ENCODE measurements around the gene PITPNC1.
"Not testable (repeated sequence)": the region's sequence is repeated elsewhere in the genome, so short reads cannot be mapped to it uniquely, and the experiment has no call there.

The PITPNC1 gene

GRCh38 chr17:67594115-67594880, 217.2 kb downstream of the PITPNC1 start:
- DNase-seq = peak; percentile 62 to 77

DNA sequence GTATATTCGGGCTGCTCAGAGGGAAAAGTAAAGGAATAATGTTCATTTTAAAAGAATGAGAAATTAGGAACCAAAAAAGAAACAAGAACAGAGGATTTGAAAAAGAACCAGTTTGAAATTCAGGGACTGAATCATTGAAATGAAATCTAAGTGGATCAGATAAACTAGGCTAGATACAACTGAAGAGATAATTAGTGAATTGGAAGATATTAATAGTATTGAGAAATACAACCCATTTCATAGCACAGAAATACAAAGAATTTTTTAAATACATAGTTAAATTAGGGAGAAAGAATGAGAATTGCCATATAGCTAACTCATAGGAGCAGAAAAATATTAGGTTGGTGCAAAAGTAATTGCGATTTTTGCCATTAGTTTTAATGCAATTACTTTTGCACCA, 223.3 kb downstream of the PITPNC1 start:
- DNase-seq = no peak

- no peak for DNase-seq
These were observed 224.8 kb downstream of the PITPNC1 start for GRCh38 chr17:67601897-67602296.

DNA sequence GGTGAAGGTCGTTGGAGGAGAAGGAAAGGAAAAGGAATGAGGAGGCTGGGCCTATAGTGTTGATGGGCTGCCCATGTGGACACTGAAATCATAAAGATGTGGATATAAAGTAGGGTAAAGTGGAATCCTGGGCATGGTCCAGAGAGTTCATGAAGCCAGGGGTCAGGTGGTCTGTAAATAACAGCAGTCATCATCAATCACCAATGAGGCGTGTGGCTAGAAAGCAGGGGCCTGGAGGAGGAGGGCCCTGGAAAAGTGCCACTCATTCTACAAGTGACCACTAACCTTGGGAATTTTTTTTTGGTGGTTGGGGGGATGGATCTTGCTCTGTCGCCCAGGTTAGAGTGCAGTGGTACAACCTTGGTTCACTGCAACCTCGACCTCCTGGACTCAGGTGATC, 225.4 kb downstream of the PITPNC1 start:
- no peak for DNase-seq

GRCh38 chr17:67602974-67603373, 225.9 kb downstream of the PITPNC1 start:
- peak; percentile 9 to 23 for DNase-seq

DNA sequence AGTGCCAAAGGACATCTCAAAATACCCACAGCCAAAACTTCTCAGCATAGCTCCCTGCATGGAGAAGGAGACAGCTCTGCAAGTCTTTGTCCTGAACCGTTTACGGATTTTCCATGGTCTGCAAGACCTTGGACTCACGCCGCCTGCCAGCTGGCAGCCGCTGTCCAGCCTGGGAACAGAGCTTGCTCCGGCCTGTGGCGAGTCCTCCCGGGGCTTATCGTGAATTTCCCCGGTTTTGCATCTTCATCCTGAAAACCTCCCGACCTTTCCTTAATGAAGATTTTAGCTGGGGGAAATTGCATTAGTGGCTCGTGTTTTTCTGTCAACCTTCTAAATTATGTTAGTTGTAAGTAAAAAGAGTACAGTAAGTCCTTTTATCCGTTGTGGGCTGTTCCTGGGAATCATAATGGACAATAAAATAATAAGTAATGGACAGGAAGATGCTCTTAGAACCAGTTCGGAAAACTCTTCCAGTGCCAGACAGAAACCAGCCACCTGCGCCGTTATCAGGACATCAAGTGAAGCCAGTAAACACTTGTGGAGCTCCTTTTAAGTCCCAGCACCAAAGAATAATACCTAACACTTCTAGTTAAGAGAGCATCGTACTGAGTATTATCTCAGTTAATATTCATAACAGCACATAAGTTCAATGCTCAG, 228.3 kb downstream of the PITPNC1 start:
- no peak for DNase-seq

GRCh38 chr17:67606471-67606870, 229.4 kb downstream of the PITPNC1 start:
- no peak for DNase-seq

DNA sequence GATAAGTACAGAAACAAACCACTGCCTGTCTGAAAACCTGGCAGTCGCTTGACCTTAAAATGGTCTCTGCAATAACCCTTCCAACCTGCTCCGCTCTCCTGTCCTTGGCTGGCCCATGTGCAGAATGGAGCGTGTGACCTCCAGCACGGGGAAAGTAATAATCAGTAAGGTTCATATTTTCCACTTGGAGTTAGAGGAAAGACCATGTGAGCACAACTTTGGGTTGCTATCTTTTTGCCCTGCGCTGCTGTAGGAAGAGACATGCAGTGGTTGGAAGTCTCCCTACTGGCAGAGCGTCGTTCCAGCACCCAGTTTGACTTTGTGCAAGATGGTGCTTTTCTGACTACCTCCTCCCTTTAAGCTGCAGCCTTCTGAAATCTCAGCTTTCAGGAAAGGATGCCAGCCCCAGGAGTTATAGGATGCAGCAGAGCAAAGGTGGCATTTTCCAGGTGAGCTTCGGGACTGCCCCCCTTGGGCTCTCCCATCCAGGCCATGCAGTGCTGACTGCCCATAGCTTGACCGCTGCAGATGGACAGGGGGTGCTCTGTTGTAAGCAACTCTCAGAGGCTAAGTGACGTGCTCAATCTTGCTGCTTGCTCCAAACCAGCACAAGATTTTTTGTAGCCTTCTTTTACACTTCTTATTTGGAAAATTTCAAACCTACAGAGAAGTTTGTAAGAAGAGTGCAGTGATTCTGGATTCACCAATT, 230.0 kb downstream of the PITPNC1 start:
- no peak for DNase-seq

GRCh38 chr17:67610061-67610460, 233.0 kb downstream of the PITPNC1 start:
- no peak for DNase-seq

DNA sequence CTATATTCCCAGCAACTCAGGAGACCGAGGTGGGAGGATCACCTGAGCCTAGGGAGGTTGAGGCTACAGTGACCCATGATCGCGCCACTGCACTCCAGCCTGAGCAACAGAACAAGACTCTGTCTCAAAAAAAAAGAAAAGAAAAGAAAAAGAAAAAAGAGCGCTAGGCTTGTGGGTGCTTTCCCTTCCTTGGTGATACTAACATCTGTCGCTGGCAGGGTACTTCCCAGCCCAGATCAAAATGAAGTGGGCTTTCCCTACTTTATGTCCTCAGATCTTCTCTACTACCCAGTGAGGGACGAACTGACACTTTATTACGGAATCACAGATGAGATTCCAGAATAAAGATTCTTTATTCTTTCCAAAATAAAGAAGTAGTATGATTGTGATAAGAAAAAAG, 236.9 kb downstream of the PITPNC1 start:
- no peak for DNase-seq

DNA sequence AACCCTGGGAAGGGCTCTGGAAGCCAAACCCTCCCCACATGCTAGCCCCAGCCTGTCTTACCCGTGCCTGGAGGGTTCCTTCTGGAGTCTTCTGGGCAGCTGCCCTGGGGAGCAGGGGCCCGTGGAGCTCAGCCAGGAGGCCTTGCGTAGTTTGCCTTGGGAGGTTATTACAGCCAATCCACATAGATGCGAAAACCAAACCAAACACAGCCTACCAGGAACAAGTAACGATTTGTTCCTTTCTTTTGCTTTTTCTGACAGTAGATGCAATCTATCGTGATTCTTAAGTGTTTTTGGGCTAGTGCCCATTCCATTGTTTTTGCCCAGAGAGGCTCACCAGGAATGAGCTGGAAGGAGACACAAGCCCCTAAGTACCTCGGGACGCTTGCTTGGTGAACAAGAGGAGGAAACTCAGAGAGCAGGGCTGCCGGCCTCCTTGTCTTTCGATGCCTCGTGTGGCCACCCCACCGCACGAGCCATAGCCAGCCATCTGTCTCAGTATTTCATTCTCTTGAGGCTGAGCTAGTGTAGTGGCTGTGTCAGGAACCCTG, 238.0 kb downstream of the PITPNC1 start:
- no peak for DNase-seq

- no peak for DNase-seq
These were observed 238.7 kb downstream of the PITPNC1 start for GRCh38 chr17:67615736-67616135.

- DNase-seq = no peak
These were observed 240.3 kb downstream of the PITPNC1 start for GRCh38 chr17:67617304-67617899.

- DNase-seq = no peak
These were observed 242.5 kb downstream of the PITPNC1 start for GRCh38 chr17:67619555-67619954.

GRCh38 chr17:67620088-67620487, 243.0 kb downstream of the PITPNC1 start:
- no peak for DNase-seq

DNA sequence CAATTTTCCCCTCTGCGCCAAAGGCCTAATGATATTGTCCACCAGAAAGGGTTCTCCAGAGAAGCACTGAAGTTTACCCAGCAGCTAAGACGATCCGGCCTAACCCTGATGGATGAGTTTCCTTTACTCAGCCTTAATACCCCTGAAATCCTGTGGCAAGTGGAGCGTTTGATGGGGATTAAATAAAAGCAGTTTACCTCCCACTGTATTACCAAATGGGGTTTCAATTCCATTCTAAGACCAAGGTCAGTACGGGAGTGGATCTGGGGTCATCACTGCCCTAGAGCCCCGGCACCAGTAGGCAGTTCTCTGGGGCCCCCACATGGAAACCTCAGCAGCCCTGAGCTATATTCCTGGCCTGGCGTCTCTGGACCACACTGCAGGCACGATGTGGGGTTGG, 243.6 kb downstream of the PITPNC1 start:
- DNase-seq = no peak

DNA sequence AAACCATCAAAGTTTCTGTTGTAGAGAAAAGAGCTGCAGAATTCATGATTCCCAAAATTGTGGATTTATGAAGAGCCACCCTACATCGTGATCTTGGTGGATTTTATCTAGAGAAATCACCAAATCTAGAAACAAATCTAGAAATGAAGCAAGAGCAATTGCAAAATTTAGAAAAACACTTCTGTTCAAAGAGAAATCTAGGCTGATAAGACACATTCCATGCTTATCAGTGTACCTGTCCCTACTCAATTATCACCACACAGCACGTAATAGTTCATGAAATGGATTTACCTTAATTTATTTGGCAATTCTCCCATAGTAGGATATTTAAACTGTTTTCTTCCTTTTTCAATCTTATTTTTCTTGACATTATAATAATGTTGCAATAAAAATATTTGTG, 246.7 kb downstream of the PITPNC1 start:
- no peak for DNase-seq

GRCh38 chr17:67624886-67625656, 248.0 kb downstream of the PITPNC1 start:
- DNase-seq = no peak

GRCh38 chr17:67625971-67626370, 248.9 kb downstream of the PITPNC1 start:
- no peak for DNase-seq

DNA sequence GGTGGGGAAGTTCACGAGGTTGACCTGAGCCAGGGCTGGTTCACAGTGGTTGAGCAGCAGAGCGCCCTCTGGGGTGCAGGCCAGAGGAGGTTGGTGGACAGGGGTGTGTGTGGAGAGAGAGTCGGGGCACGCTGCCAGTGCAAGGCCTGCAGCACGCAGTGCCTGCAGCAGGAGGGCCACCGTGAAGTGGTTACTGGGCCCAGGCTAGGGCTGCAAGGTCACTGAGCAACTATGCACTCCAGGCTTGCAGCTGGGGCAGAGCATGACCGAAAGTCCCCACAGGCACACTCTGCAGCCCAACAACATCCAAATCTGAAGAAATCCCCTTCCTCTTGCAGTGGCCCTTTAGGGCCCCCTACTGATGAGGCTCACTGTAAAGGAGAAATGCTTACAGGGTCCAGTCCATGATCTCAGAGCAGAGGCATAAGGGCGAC, 251.5 kb downstream of the PITPNC1 start:
- no peak for DNase-seq

GRCh38 chr17:67629971-67630320, 252.9 kb downstream of the PITPNC1 start:
- peak in 1 of 2 donors; percentile 13 for DNase-seq

DNA sequence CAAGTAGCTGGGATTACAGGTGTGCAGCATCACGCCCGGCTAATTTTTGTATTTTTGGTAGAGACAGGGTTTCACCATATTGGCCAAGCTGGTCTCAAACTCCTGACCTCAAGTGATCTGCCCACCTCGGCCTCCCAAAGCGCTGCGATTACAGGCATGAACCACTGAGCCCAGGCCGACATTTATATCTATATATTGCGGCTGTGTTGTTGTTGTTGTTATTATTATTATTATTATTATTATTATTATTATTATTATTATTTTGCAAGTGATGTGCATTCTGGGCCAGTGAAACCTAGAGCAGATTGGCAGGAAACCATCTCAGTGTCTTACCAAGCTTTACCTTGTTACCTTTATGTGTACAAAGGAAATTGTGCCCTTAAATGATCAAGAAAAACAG, 253.8 kb downstream of the PITPNC1 start:
- DNase-seq = not testable (repeated sequence)

All from inflammatory macrophage treated with lipopolysaccharide for 1 hour (primary cell).